HG03196 (cell line): Measurements from ENCODE around the gene NEAT1.
"Not testable (repeated sequence)": the region's sequence is repeated elsewhere in the genome, so short reads cannot be mapped to it uniquely, and the experiment has no call there.

Experiments
- ATAC-seq: cut with Tn5 transposase; IDR thresholded peaks from one replicate; pipeline ENCODE4 v1.9.1; 2021; ENCODE audit not compliant: unreplicated experiment

Gene NEAT1

GRCh38 chr11:65448418-65449105 lies 26.0 kb downstream of the NEAT1 start:
- no peak for ATAC-seq

DNA sequence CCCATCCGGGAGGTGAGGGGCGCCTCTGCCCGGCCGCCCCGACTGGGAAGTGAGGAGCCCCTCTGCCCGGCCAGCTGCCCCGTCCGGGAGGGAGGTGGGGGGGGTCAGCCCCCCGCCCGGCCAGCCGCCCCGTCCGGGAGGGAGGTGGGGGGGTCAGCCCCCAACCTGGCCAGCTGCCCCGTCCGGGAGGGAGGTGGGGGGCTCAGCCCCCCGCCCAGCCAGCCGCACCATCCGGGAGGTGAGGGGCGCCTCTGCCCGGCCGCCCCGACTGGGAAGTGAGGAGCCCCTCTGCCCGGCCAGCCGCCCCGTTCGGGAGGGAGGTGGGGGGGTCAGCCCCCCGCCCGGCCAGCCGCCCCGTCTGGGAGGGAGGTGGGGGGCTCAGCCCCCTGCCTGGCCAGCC lies 28.7 kb downstream of the NEAT1 start:
- not testable (repeated sequence) for ATAC-seq

DNA sequence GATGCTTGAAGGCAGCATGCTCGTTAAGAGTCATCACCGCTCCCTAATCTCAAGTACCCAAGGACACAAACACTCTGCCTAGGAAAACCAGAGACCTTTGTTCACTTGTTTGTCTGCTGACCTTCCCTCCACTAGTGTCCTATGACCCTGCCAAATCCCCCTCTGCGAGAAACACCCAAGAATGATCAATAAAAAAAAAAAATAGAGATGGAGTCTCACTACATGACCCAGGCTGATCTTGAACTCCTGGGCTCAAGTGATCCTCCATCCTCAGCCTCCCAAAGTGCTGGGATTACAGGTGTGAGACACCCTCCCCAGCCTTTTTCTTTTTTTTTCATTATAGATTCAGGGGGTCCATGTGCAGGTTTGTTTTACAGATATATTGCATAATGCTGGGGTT lies 29.7 kb downstream of the NEAT1 start:
- not testable (repeated sequence) for ATAC-seq

- ATAC-seq, result no peak
Measured at GRCh38 chr11:65452806-65453490, 30.4 kb downstream of the NEAT1 start.

- no peak for ATAC-seq
Measured at GRCh38 chr11:65454311-65454695, 31.7 kb downstream of the NEAT1 start.

DNA sequence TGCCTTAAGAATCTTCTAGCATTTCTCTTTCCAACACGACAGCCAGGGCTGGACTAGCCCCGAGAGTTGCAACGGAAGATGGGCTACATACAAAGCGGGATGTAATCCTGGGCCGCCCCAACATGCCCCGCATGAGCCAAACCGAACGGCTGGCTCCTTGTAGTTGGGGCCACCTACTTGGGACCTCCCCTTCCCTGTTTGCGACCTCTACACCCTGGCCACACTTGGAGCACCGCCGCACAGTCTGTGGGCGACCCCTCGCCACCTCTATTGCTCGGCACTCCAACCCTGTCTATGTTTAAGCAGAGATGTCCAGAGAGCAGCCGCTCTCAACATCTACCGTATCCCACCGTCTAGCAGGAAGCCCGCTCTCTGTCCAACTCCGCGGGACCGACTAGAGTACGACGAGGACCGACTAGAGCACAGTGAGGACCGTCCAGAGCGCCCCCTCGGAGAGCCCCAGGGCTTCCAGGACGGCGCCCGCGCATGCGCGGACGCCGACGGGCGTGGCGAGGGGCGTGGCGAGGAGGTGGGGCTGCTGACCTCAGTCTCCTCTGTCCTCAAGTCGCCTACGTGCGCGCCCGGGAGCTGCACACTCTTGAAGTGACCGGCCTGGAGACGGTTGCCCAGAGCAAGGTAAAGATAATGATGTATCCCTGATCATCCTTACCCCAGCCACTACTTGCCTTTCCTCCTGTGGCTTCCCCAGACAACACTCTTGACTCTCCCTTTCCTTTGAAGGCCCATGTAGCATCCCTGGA lies 32.3 kb downstream of the NEAT1 start:
- ATAC-seq, result peak; percentile 87

DNA sequence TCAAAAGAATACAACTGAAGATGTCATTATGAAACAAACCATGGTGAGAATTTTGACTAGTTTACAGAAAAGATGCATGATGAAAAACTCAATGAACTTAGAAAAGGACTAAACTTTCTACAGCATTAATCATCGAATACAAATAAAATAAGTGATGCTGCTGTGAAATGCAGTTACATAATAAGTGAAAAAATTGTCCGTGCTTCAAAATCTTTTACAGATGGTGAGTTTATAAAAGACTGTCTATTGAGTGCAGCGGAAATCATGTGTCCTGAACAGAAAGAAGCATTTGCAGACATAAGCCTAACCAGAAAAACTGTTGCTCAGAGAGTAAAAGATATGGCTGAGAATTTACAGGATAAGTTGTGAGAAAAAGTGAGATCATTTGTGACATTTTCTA lies 33.8 kb downstream of the NEAT1 start:
- no peak for ATAC-seq

- ATAC-seq, result no peak
Measured at GRCh38 chr11:65459552-65459951, 37.0 kb downstream of the NEAT1 start.

DNA sequence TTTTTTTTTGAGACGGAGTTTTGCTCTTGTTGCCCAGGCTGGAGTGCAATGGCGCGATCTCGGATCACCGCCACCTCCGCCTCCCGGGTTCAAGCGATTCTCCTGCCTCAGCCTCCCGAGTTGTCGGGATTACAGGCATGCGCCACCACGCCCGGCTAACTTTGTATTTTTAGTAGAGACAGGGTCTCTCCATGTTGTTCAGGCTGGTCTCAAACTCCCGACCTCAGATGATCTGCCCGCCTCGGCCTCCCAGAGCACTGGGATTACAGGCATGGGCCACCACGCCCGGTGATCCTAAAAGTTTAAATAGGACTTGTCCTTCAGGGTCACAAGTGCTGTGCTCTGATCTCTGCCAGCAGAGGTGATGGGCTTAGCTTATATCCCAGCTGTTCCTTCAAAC lies 42.9 kb downstream of the NEAT1 start:
- ATAC-seq, result not testable (repeated sequence)

DNA sequence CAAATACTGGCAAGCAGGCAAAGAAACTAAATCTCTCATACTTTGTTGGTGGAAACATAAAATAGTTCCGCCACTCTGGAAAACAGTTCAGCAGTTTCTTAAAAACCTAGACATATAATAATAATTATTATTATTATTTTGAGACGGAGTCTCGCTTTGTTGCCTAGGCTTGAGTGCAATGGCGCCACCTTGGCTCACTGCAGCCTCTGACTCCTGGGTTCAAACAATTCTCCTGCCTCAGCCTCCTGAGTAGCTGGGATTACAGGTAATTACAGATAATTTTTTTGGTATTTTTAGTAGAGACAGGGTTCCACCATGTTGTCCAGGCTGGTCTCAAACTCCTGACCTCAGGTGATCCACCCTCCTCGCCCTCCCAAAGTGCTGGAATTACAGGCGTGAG lies 44.7 kb downstream of the NEAT1 start:
- ATAC-seq, result not testable (repeated sequence)

DNA sequence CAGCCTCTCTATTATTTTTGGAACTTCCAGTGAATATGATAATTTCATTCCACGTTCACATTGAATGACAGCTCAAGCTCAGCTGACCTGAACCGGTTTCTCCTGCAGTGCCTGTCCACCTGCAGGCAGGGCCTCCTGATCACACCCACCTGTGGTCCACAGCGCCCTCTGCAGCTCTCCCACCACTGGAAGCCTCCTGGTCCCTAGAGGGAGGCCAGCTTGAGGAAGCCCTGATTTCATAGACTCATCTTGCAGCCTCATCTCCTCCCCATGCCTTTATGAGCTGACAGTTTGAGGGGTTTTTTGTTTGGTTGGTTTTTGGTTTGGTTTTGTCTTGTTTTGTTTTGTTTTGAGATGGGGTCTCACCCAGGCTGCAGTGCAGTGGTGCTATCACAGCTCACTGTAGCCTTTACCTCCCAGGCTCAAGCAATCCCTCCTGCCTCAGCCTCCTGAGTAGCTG lies 46.3 kb downstream of the NEAT1 start:
- ATAC-seq, result peak; percentile 48

GRCh38 chr11:65470433-65471049 lies 47.9 kb downstream of the NEAT1 start:
- ATAC-seq, result no peak

GRCh38 chr11:65471447-65471891 lies 48.9 kb downstream of the NEAT1 start:
- ATAC-seq, result no peak

GRCh38 chr11:65472588-65473277 lies 50.1 kb downstream of the NEAT1 start:
- ATAC-seq, result not testable (repeated sequence)

GRCh38 chr11:65473278-65473860 lies 50.8 kb downstream of the NEAT1 start:
- no peak for ATAC-seq

GRCh38 chr11:65474864-65475263 lies 52.3 kb downstream of the NEAT1 start:
- no peak for ATAC-seq

GRCh38 chr11:65476632-65477148 lies 54.1 kb downstream of the NEAT1 start:
- no peak for ATAC-seq

DNA sequence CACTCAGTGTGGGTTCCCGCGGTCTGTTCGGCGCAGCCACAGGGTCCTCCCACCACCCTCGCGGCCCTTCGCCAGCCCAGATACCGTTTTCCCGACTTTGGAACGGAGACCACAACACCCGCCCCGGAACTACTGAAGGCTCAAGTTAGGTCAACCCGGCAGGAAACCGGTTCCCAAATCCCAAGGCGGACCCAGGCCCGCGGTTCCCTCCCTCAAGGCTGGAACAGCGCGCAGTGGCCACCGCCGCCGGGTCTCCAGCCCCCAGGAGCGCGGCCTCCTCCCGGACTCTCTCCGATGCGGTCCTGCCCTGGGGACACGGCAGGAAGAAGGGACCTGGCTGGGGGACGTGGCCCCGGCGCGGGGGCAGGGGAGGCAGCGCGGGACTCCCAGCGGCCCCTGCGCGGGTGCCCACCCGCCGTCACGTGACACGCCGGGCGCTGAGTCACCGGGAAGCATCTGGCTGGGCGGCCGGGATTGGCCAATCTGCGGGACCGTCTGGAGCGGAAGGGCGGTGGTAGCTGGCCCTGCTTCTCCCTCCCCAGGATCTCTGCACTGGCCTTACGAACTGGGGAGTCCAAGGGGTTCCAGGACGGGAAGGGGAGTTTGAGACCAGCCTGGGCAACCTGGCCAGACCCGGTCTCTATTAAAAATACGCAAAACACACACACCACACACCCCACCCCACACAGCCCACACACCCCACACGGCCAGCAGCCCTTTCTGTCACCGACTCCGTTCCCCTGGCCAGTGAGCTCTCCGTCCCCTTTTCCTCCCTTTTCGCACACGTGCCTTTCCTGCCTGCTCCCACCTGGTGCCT lies 54.8 kb downstream of the NEAT1 start:
- peak; percentile 80 for ATAC-seq
